HCT116 (cell line): Measurements from ENCODE around the gene CARD8. TPM values are rescaled to one million over a fixed set of nuclear protein-coding genes. Genes with fewer than 3 reads are reported as not detected.

Experiments used
- ATAC-seq: fragments of 200-7000 bp; cut with Tn5 transposase; 2 replicates; pipeline ENCODE4 v1.9.1; 2020; ENCODE audit warnings: mild to moderate bottlenecking, moderate library complexity
- BruUV-seq: library from RNA; stranded (reverse); fragments of 400-500 nt; replicated peaks from 2 replicates; lab custom pipeline; 2021; lab: Mats Ljungman, UMichigan
- CTCF ChIA-PET: fragments of 300-600 bp; sonication (Branson Sonifier 250); formaldehyde crosslinking; loops from one replicate; lab custom pipeline; 2021; ENCODE audit warnings: antibody characterized with exemption; lab: Charles Lee
- POLR2A ChIA-PET: fragments of 300-600, 350-600 bp; sonication (Branson Sonifier 250); formaldehyde crosslinking; loops from one replicate; lab custom pipeline; 2021; ENCODE audit warnings: antibody characterized with exemption; lab: Charles Lee
- RAD21 ChIA-PET, 2 experiments: fragments of 300-600 bp; sonication (Branson Sonifier 250); formaldehyde crosslinking; loops; one replicate each; lab custom pipeline; 2023; ENCODE audit warnings: low total read pairs in 2 of 2; ENCODE audit not compliant: uncharacterized antibody in 2 of 2, unreplicated experiment in 2 of 2, low non-redundant PET in 1 of 2; lab: Charles Lee
- DNase-seq: peaks from one replicate; pipeline ENCODE4 v3.0.0-alpha.2; 2010; ENCODE audit warnings: low read depth, low spot score
- H2AFZ ChIP-seq: fragments of 200-600 bp; shearing (Covaris generic), sonication (generic); 2 replicates; pipeline ENCODE4 v1.6.1; 2017; ENCODE audit warnings: low read depth, mixed run types, mixed read lengths, antibody characterized with exemption, low read length; ENCODE audit not compliant: poor library complexity, severe bottlenecking
- H3K27ac ChIP-seq: 2 replicates; pipeline ENCODE4 v1.5.1; 2012; ENCODE audit warnings: low read depth, low read length
- H3K27me3 ChIP-seq: fragments of 200-600 bp; sonication (generic); 2 replicates; pipeline ENCODE4 v1.6.1; 2016; ENCODE audit warnings: mixed run types, low read length, mixed read lengths; ENCODE audit not compliant: insufficient read depth
- H3K36me3 ChIP-seq, 2 experiments: fragments of 200-500 bp in 1 of 2; fragments of 200-600 bp in 1 of 2; sonication (Bioruptor generic) in 1 of 2; sonication (generic) in 1 of 2; 2 replicates each; pipeline versions ENCODE4 v1.5.1 to v1.6.1; 2014 to 2016; ENCODE audit warnings: low read length in 2 of 2, inconsistent platforms in 1 of 2, mixed read lengths in 1 of 2, mixed run types in 1 of 2; ENCODE audit not compliant: insufficient read depth in 2 of 2, control insufficient read depth in 1 of 2
- H3K4me1 ChIP-seq, 2 experiments: fragments of 200-600 bp in 1 of 2; sonication (generic) in 1 of 2; 2 replicates each; pipeline versions ENCODE4 v1.5.1 to v1.6.1; 2012 to 2017; ENCODE audit warnings: low read length in 2 of 2, inconsistent platforms in 1 of 2, mild to moderate bottlenecking in 1 of 2, mixed read lengths in 1 of 2, mixed run types in 1 of 2, moderate library complexity in 1 of 2; ENCODE audit not compliant: insufficient read depth in 2 of 2, control insufficient read depth in 1 of 2
- H3K4me2 ChIP-seq: fragments of 200-600 bp; sonication (generic); 2 replicates; pipeline ENCODE4 v1.6.1; 2017; ENCODE audit warnings: mixed run types, low read length, mixed read lengths
- H3K4me3 ChIP-seq, 2 experiments: fragments of 200-600 bp in 1 of 2; sonication (generic) in 1 of 2; replicated peaks in 1 of 2; 2 replicates each; pipeline ENCODE4 v1.5.1; 2011 to 2016; ENCODE audit warnings: low read length in 2 of 2, control low read depth in 1 of 2, low read depth in 1 of 2, mild to moderate bottlenecking in 1 of 2, mixed read lengths in 1 of 2, mixed run types in 1 of 2
- H3K79me2 ChIP-seq: fragments of 200-600 bp; sonication (generic); 2 replicates; pipeline ENCODE4 v1.6.1; 2017; ENCODE audit warnings: mild to moderate bottlenecking, mixed run types, low read length, moderate library complexity, mixed read lengths; ENCODE audit not compliant: insufficient read depth
- H3K9ac ChIP-seq: fragments of 200-600 bp; sonication (generic); 2 replicates; pipeline ENCODE4 v1.6.1; 2016; ENCODE audit warnings: low read length, mixed read lengths
- H3K9me2 ChIP-seq: fragments of 200-600 bp; sonication (generic), shearing (Covaris generic); 2 replicates; pipeline ENCODE4 v1.6.1; 2017; ENCODE audit warnings: mixed run types, mild to moderate bottlenecking, moderate library complexity; ENCODE audit not compliant: insufficient read depth
- H3K9me3 ChIP-seq, 2 experiments: fragments of 200-500 bp in 1 of 2; fragments of 200-600 bp in 1 of 2; sonication (Bioruptor generic) in 1 of 2; sonication (generic) in 1 of 2; 2 replicates each; pipeline ENCODE4 v1.6.1; 2014 to 2017; ENCODE audit warnings: low read length in 2 of 2, mixed read lengths in 2 of 2, inconsistent platforms in 1 of 2, low read depth in 1 of 2, mild to moderate bottlenecking in 1 of 2, mixed run types in 1 of 2, moderate library complexity in 1 of 2; ENCODE audit not compliant: control insufficient read depth in 1 of 2, insufficient read depth in 1 of 2
- H4K20me1 ChIP-seq: fragments of 200-600 bp; sonication (generic), shearing (Covaris generic); 2 replicates; pipeline ENCODE4 v1.6.1; 2017; ENCODE audit warnings: mixed run types, mild to moderate bottlenecking, moderate library complexity; ENCODE audit not compliant: insufficient read depth
- CTCF ChIP-seq, 3 experiments: fragments of 200-600 bp in 1 of 3; sonication (generic) in 1 of 3; IDR thresholded peaks in 2 of 3; conservative IDR thresholded peaks in 1 of 3; 2 replicates each; pipeline ENCODE4 v1.5.1; 2012 to 2017; ENCODE audit warnings: low read depth in 2 of 3, low read length in 2 of 3, antibody characterized with exemption in 1 of 3, borderline replicate concordance in 1 of 3, control low read depth in 1 of 3, mild to moderate bottlenecking in 1 of 3, mixed read lengths in 1 of 3, mixed run types in 1 of 3, moderate library complexity in 1 of 3; ENCODE audit not compliant: insufficient read depth in 1 of 3
- MAX ChIP-seq: IDR thresholded peaks from 2 replicates; pipeline ENCODE4 v1.6.1; 2012
- POLR2AphosphoS5 ChIP-seq: IDR thresholded peaks from 2 replicates; pipeline ENCODE4 v1.6.1; 2011; ENCODE audit warnings: mild to moderate bottlenecking, low read depth, low read length, moderate library complexity
- RAD21 ChIP-seq: IDR thresholded peaks from 2 replicates; pipeline ENCODE4 v1.6.1; 2012; ENCODE audit warnings: low read depth, mild to moderate bottlenecking
- SIN3A ChIP-seq: IDR thresholded peaks from 2 replicates; pipeline ENCODE4 v1.6.1; 2012; ENCODE audit warnings: low read depth
- SRF ChIP-seq: IDR thresholded peaks from 2 replicates; pipeline ENCODE4 v1.6.1; 2012; ENCODE audit warnings: low read depth
- TCF7L2 ChIP-seq: IDR thresholded peaks from 2 replicates; pipeline ENCODE4 v1.7.0; 2011; ENCODE audit warnings: borderline replicate concordance, inconsistent platforms; ENCODE audit not compliant: insufficient read depth, insufficient read length; ENCODE audit errors: extremely low read depth
- ZFX ChIP-seq: fragments of 450-650 bp; IDR thresholded peaks from 2 replicates; pipeline ENCODE4 v1.6.1; 2017
- intact Hi-C: fragments of 100-400 bp; cut with micrococcal nuclease; formaldehyde crosslinking; loops from 2 replicates; pipeline ENCODE4 v1.10.0; 2022
- total RNA-seq: library from RNA; stranded (reverse); gene quantifications from one replicate; pipeline ENCODE4 v1.2.1, GENCODE V29; 2021; ENCODE audit not compliant: unreplicated experiment

CARD8 gene
- total RNA-seq, 1 experiment from 2014 or later: 17.5 TPM

- peak overlapping the region; percentile 100 for H3K4me2 ChIP-seq
- no peaks in the 10 kb centered on the region for H3K79me2 ChIP-seq
- peak overlapping the region; percentile 50 to 70 for H3K4me3 ChIP-seq
- intact Hi-C loops: loop anchor here (1.0 kb wide), 1 partner anchor 24 kb away; no protein-coding TSS in a partner anchor
- H3K4me1 ChIP-seq: peaks cover 2 to 39% of the 10 kb centered on the region in 2 experiments; a peak in 3 of 4 replicates
- H3K9me2 ChIP-seq: no peaks in the 10 kb centered on the region
- peaks cover 3 to 10% of the 10 kb centered on the region in 2 experiments; a peak in 2 of 4 replicates for H3K9me3 ChIP-seq
- no peaks in the 10 kb centered on the region for H4K20me1 ChIP-seq
- no peak for TF ChIP-seq TCF7L2
- peak; percentile 95 to 99 (median 96) for TF ChIP-seq CTCF (IDR thresholded peaks at IDR 0.05 in 2 of 3, conservative IDR thresholded peaks at IDR 0.05 in 1 of 3; ENCODE audit: borderline replicate concordance in 1 of 3, insufficient read depth in 1 of 3, low read depth in 2 of 3, low read length in 2 of 3)
- peak; percentile 25; the same call in 1 of the 2 replicates for TF ChIP-seq POLR2AphosphoS5
- TF ChIP-seq RAD21: peak; percentile 93
- no peak for TF ChIP-seq SIN3A
- TF ChIP-seq SRF: no peak
- 0 out of 2 replicates have a peak, but pooled peaks have one; percentile 23 for TF ChIP-seq MAX
- TF ChIP-seq ZFX: no peak
- ChIA-PET CTCF (interaction anchor here (1.0 to 3.6 kb wide), 5 partner anchors 19 to 36 kb away, joined by 3 to 16 read pairs (median 4); partner anchors contain the start of gene CARD8), RAD21 (interaction anchor here (0.6 kb wide), 3 partner anchors 16 to 24 kb away, joined by 3 to 5 read pairs (median 3); no protein-coding TSS in a partner anchor), POLR2A (interaction anchor here (1.8 kb wide), 1 partner anchor 19 kb away, joined by 4 read pairs; no protein-coding TSS in a partner anchor)
- TSS peak; percentile 77 for BruUV-seq
- H2AFZ ChIP-seq: peak overlapping the region; percentile 94
- H3K36me3 ChIP-seq: peaks cover 3 to 9% of the 10 kb centered on the region in 2 experiments; a peak in 2 of 4 replicates
- DNase-seq (no peak), ATAC-seq (peak; percentile 76)
- H3K27me3 ChIP-seq: no peaks in the 10 kb centered on the region
- peak overlapping the region; percentile 68 for H3K9ac ChIP-seq
- H3K27ac ChIP-seq: peak overlapping the region; percentile 50
These were observed 35.2 kb upstream of the CARD8 start for GRCh38 chr19:48290771-48291488.
